Measurements from ENCODE around the gene UBTF.

UBTF gene

GRCh38 chr17:44220213-44221083 is 973 bp upstream of the UBTF start (continued):
- TF ChIP-seq, protein P1, sequence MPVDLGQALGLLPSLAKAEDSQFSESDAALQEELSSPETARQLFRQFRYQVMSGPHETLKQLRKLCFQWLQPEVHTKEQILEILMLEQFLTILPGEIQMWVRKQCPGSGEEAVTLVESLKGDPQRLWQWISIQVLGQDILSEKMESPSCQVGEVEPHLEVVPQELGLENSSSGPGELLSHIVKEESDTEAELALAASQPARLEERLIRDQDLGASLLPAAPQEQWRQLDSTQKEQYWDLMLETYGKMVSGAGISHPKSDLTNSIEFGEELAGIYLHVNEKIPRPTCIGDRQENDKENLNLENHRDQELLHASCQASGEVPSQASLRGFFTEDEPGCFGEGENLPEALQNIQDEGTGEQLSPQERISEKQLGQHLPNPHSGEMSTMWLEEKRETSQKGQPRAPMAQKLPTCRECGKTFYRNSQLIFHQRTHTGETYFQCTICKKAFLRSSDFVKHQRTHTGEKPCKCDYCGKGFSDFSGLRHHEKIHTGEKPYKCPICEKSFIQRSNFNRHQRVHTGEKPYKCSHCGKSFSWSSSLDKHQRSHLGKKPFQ (tag by site-specific recombination; IDR thresholded peaks at IDR 0.05): no peak
- TF ChIP-seq ZNF132 (tag by site-specific recombination; IDR thresholded peaks at IDR 0.05; ENCODE audit: borderline replicate concordance) (no peak), EGR2 (tag by site-specific recombination; IDR thresholded peaks at IDR 0.05; ENCODE audit: low read depth) (no peak), ZNF16 (tag by site-specific recombination; IDR thresholded peaks at IDR 0.05; ENCODE audit: low read depth) (no peak), ZFP69B (tag by site-specific recombination; IDR thresholded peaks at IDR 0.05) (0 out of 2 replicates have a peak, but pooled peaks have one; percentile 29), ZNF629 (tag by site-specific recombination; IDR thresholded peaks at IDR 0.05) (peak; percentile 38), ZNF354C (tag by site-specific recombination; IDR thresholded peaks at IDR 0.05; ENCODE audit: borderline replicate concordance, low read depth) (no peak), ZNF658 (tag by site-specific recombination; IDR thresholded peaks at IDR 0.05) (no peak), ZNF596 (tag by site-specific recombination; IDR thresholded peaks at IDR 0.05) (no peak), OVOL3 (tag by site-specific recombination; IDR thresholded peaks at IDR 0.05) (no peak), ZNF362 (tag by site-specific recombination; IDR thresholded peaks at IDR 0.05) (peak; percentile 40; the same call in 1 of the 2 replicates), ZNF10 (tag by site-specific recombination; IDR thresholded peaks at IDR 0.05) (no peak), GLIS1 (tag by site-specific recombination; IDR thresholded peaks at IDR 0.05) (peak; percentile 72), ZNF791 (tag by site-specific recombination; IDR thresholded peaks at IDR 0.05) (no peak), ZNF404 (tag by site-specific recombination; IDR thresholded peaks at IDR 0.05) (no peak), ZNF391 (tag by site-specific recombination; IDR thresholded peaks at IDR 0.05; ENCODE audit: borderline replicate concordance, low read depth) (peak; percentile 76; the same call in 1 of the 2 replicates), ZNF202 (tag by site-specific recombination; IDR thresholded peaks at IDR 0.05; ENCODE audit: borderline replicate concordance) (no peak), ZNF302 (tag by site-specific recombination; IDR thresholded peaks at IDR 0.05; ENCODE audit: low read depth) (no peak), ZNF138 (tag by site-specific recombination; IDR thresholded peaks at IDR 0.05; ENCODE audit: borderline replicate concordance) (no peak), GFI1B (tag by site-specific recombination; IDR thresholded peaks at IDR 0.05) (no peak), ZNF335 (tag by site-specific recombination; conservative IDR thresholded peaks at IDR 0.05) (peak; percentile 83), ZNF548 (tag by site-specific recombination; IDR thresholded peaks at IDR 0.05) (no peak), ZBTB1 (tag by site-specific recombination; IDR thresholded peaks at IDR 0.05) (no peak), ZNF211 (tag by site-specific recombination; IDR thresholded peaks at IDR 0.05; ENCODE audit: low read depth) (no peak), ZNF521 (tag by site-specific recombination; IDR thresholded peaks at IDR 0.05) (no peak), ELK4 (IDR thresholded peaks at IDR 0.05; ENCODE audit: borderline replicate concordance, low read depth, low read length) (no peak), ZSCAN18 (tag by site-specific recombination; IDR thresholded peaks at IDR 0.05) (no peak), ZBTB8A (tag by site-specific recombination; IDR thresholded peaks at IDR 0.05) (peak; percentile 94), ZNF169 (tag by site-specific recombination; IDR thresholded peaks at IDR 0.05) (no peak), HOXC10 (CRISPR knock-in tag; IDR thresholded peaks at IDR 0.05) (no peak)
- TF ChIP-seq, protein P2, sequence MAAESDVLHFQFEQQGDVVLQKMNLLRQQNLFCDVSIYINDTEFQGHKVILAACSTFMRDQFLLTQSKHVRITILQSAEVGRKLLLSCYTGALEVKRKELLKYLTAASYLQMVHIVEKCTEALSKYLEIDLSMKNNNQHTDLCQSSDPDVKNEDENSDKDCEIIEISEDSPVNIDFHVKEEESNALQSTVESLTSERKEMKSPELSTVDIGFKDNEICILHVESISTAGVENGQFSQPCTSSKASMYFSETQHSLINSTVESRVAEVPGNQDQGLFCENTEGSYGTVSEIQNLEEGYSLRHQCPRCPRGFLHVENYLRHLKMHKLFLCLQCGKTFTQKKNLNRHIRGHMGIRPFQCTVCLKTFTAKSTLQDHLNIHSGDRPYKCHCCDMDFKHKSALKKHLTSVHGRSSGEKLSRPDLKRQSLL (tag by site-specific recombination; IDR thresholded peaks at IDR 0.05): peak; percentile 57
- TF ChIP-seq, protein P3, sequence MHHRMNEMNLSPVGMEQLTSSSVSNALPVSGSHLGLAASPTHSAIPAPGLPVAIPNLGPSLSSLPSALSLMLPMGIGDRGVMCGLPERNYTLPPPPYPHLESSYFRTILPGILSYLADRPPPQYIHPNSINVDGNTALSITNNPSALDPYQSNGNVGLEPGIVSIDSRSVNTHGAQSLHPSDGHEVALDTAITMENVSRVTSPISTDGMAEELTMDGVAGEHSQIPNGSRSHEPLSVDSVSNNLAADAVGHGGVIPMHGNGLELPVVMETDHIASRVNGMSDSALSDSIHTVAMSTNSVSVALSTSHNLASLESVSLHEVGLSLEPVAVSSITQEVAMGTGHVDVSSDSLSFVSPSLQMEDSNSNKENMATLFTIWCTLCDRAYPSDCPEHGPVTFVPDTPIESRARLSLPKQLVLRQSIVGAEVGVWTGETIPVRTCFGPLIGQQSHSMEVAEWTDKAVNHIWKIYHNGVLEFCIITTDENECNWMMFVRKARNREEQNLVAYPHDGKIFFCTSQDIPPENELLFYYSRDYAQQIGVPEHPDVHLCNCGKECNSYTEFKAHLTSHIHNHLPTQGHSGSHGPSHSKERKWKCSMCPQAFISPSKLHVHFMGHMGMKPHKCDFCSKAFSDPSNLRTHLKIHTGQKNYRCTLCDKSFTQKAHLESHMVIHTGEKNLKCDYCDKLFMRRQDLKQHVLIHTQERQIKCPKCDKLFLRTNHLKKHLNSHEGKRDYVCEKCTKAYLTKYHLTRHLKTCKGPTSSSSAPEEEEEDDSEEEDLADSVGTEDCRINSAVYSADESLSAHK (tag by site-specific recombination; IDR thresholded peaks at IDR 0.05): 0 out of 2 replicates have a peak, but pooled peaks have one; percentile 11

Data from HEK293 (cell line).